ENCODE measurements around the gene FFAR3.

Gene FFAR3

GRCh38 chr19:35392742-35393715, 34.8 kb downstream of the FFAR3 start:
- Histone ChIP-seq H3K9me3 (ENCODE audit: control insufficient read depth, low read length) (no peaks in the 10 kb centered on the region), H3K27ac (ENCODE audit: low read length, poor library complexity, severe bottlenecking) (no peak overlapping the region), H3K27me3 (ENCODE audit: control insufficient read depth in 1 of 2, insufficient read depth in 1 of 2, low read length in 2 of 2) (no peaks in the 10 kb centered on the region), H3K36me3 (ENCODE audit: control insufficient read depth in 1 of 2, insufficient read depth in 2 of 2, low read depth in 1 of 2, low read length in 2 of 2) (no peaks in the 10 kb centered on the region), H2BK15ac (ENCODE audit: low read depth, poor library complexity, severe bottlenecking) (no peak overlapping the region), H3K18ac (ENCODE audit: low read depth in 1 of 2, low read length in 2 of 2) (no peak overlapping the region), H3K4me2 (ENCODE audit: low read length, poor library complexity, severe bottlenecking) (no peak overlapping the region), H3K4me3 (ENCODE audit: insufficient read depth in 1 of 2, low read depth in 1 of 2, low read length in 2 of 2) (no peak overlapping the region), H2BK5ac (ENCODE audit: low read depth, low read length, poor library complexity, severe bottlenecking) (no peak overlapping the region), H2AK5ac (ENCODE audit: low read length, severe bottlenecking) (no peak overlapping the region), H4K8ac (ENCODE audit: low read length) (no peak overlapping the region), H3K23ac (ENCODE audit: low read length in 2 of 2) (no peak overlapping the region), H2BK120ac (ENCODE audit: low read depth, low read length) (no peak overlapping the region), H3K9ac (ENCODE audit: low read length) (no peak overlapping the region), H4K91ac (ENCODE audit: low read length) (no peak overlapping the region), H3K4me1 (ENCODE audit: control insufficient read depth, insufficient read depth, low read depth, low read length) (no peaks in the 10 kb centered on the region), H3K79me1 (replicated peaks; ENCODE audit: low read length, poor library complexity, severe bottlenecking) (no peaks in the 10 kb centered on the region), H3K14ac (ENCODE audit: low read length in 2 of 2) (no peak overlapping the region), H3K4ac (ENCODE audit: low read depth in 1 of 2, low read length in 2 of 2) (no peak overlapping the region), H2BK12ac (ENCODE audit: low read length in 2 of 2) (no peak overlapping the region), H2AFZ (ENCODE audit: low read depth, low read length) (no peak overlapping the region)
- 90% methylated on average over 5 of the region's 5 CpGs for WGBS
- DNase-seq: no peak

- H3K9me3 ChIP-seq (ENCODE audit: control insufficient read depth, low read length): no peaks in the 10 kb centered on the region
- peaks cover 0 to 5% of the 10 kb centered on the region in 2 experiments for H3K27me3 ChIP-seq (ENCODE audit: control insufficient read depth in 1 of 2, insufficient read depth in 1 of 2, low read length in 2 of 2)
- no peak overlapping the region for H3K4ac ChIP-seq (ENCODE audit: low read depth in 1 of 2, low read length in 2 of 2)
- no peak overlapping the region for H3K4me2 ChIP-seq (ENCODE audit: low read length, poor library complexity, severe bottlenecking)
- H2BK12ac ChIP-seq (ENCODE audit: low read length in 2 of 2): no peak overlapping the region
- no peak overlapping the region for H4K8ac ChIP-seq (ENCODE audit: low read length)
- H3K4me1 ChIP-seq (ENCODE audit: control insufficient read depth, insufficient read depth, low read depth, low read length): no peaks in the 10 kb centered on the region
- no peak overlapping the region for H3K18ac ChIP-seq (ENCODE audit: low read depth in 1 of 2, low read length in 2 of 2)
- H2BK120ac ChIP-seq (ENCODE audit: low read depth, low read length): no peak overlapping the region
- peak; percentile 77 for DNase-seq
- no peak overlapping the region for H3K27ac ChIP-seq (ENCODE audit: low read length, poor library complexity, severe bottlenecking)
- no peak overlapping the region for H3K14ac ChIP-seq (ENCODE audit: low read length in 2 of 2)
- H3K9ac ChIP-seq (ENCODE audit: low read length): no peak overlapping the region
- H4K91ac ChIP-seq (ENCODE audit: low read length): no peak overlapping the region
- no peak overlapping the region for H2AFZ ChIP-seq (ENCODE audit: low read depth, low read length)
- H3K4me3 ChIP-seq (ENCODE audit: insufficient read depth in 1 of 2, low read depth in 1 of 2, low read length in 2 of 2): no peak overlapping the region
- no peaks in the 10 kb centered on the region for H3K36me3 ChIP-seq (ENCODE audit: control insufficient read depth in 1 of 2, insufficient read depth in 2 of 2, low read depth in 1 of 2, low read length in 2 of 2)
- 26% methylated on average over 14 of the region's 19 CpGs for whole genome bisulfite sequencing
- no peak overlapping the region for H3K23ac ChIP-seq (ENCODE audit: low read length in 2 of 2)
- no peak overlapping the region for H2BK5ac ChIP-seq (ENCODE audit: low read depth, low read length, poor library complexity, severe bottlenecking)
- H2AK5ac ChIP-seq (ENCODE audit: low read length, severe bottlenecking): no peak overlapping the region
- H3K79me1 ChIP-seq (replicated peaks; ENCODE audit: low read length, poor library complexity, severe bottlenecking): no peaks in the 10 kb centered on the region
- no peak overlapping the region for H2BK15ac ChIP-seq (ENCODE audit: low read depth, poor library complexity, severe bottlenecking)
Observed at GRCh38 chr19:35395382-35396199, 37.3 kb downstream of the FFAR3 start.

- no peak overlapping the region for H3K23ac ChIP-seq (ENCODE audit: low read length in 2 of 2)
- no peak overlapping the region for H3K4me2 ChIP-seq (ENCODE audit: low read length, poor library complexity, severe bottlenecking)
- no peaks in the 10 kb centered on the region for H3K36me3 ChIP-seq (ENCODE audit: control insufficient read depth in 1 of 2, insufficient read depth in 2 of 2, low read depth in 1 of 2, low read length in 2 of 2)
- H3K4ac ChIP-seq (ENCODE audit: low read depth in 1 of 2, low read length in 2 of 2): no peak overlapping the region
- 89% methylated on average over 14 of the region's 14 CpGs for WGBS
- H2AK5ac ChIP-seq (ENCODE audit: low read length, severe bottlenecking): no peak overlapping the region
- no peak for DNase-seq
- no peak overlapping the region for H2BK5ac ChIP-seq (ENCODE audit: low read depth, low read length, poor library complexity, severe bottlenecking)
- H4K8ac ChIP-seq (ENCODE audit: low read length): peak overlapping the region; percentile 41
- H3K14ac ChIP-seq (ENCODE audit: low read length in 2 of 2): no peak overlapping the region
- H3K4me1 ChIP-seq (ENCODE audit: control insufficient read depth, insufficient read depth, low read depth, low read length): no peaks in the 10 kb centered on the region
- no peak overlapping the region for H3K9ac ChIP-seq (ENCODE audit: low read length)
- H3K79me1 ChIP-seq (replicated peaks; ENCODE audit: low read length, poor library complexity, severe bottlenecking): no peaks in the 10 kb centered on the region
- H3K27me3 ChIP-seq (ENCODE audit: control insufficient read depth in 1 of 2, insufficient read depth in 1 of 2, low read length in 2 of 2): peaks cover 0 to 5% of the 10 kb centered on the region in 2 experiments
- no peak overlapping the region for H3K27ac ChIP-seq (ENCODE audit: low read length, poor library complexity, severe bottlenecking)
- no peak overlapping the region for H4K91ac ChIP-seq (ENCODE audit: low read length)
- H3K9me3 ChIP-seq (ENCODE audit: control insufficient read depth, low read length): no peaks in the 10 kb centered on the region
- H2AFZ ChIP-seq (ENCODE audit: low read depth, low read length): no peak overlapping the region
- no peak overlapping the region for H2BK15ac ChIP-seq (ENCODE audit: low read depth, poor library complexity, severe bottlenecking)
- no peak overlapping the region for H2BK12ac ChIP-seq (ENCODE audit: low read length in 2 of 2)
- no peak overlapping the region for H2BK120ac ChIP-seq (ENCODE audit: low read depth, low read length)
- no peak overlapping the region for H3K18ac ChIP-seq (ENCODE audit: low read depth in 1 of 2, low read length in 2 of 2)
- H3K4me3 ChIP-seq (ENCODE audit: insufficient read depth in 1 of 2, low read depth in 1 of 2, low read length in 2 of 2): no peak overlapping the region
Observed at GRCh38 chr19:35396240-35396885, 38.1 kb downstream of the FFAR3 start.

Data from mesenchymal stem cell (in vitro differentiated cells and primary cell).